ENCODE results near the gene MROH2A.

- TF ChIP-seq POLR2A (IDR thresholded peaks at IDR 0.05), result no peak
- TF ChIP-seq, protein P1, sequence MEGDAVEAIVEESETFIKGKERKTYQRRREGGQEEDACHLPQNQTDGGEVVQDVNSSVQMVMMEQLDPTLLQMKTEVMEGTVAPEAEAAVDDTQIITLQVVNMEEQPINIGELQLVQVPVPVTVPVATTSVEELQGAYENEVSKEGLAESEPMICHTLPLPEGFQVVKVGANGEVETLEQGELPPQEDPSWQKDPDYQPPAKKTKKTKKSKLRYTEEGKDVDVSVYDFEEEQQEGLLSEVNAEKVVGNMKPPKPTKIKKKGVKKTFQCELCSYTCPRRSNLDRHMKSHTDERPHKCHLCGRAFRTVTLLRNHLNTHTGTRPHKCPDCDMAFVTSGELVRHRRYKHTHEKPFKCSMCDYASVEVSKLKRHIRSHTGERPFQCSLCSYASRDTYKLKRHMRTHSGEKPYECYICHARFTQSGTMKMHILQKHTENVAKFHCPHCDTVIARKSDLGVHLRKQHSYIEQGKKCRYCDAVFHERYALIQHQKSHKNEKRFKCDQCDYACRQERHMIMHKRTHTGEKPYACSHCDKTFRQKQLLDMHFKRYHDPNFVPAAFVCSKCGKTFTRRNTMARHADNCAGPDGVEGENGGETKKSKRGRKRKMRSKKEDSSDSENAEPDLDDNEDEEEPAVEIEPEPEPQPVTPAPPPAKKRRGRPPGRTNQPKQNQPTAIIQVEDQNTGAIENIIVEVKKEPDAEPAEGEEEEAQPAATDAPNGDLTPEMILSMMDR (IDR thresholded peaks at IDR 0.05), result no peak
- TF ChIP-seq POLR2AphosphoS5 (IDR thresholded peaks at IDR 0.05), result no peak
These were observed 62.4 kb downstream of the MROH2A start for GRCh38 chr2:233840520-233840919.
